Smooth muscle cell (in vitro differentiated cells): ENCODE data around the gene GNPDA1. TPM values are rescaled to one million over a fixed set of nuclear protein-coding genes. Genes with fewer than 3 reads are reported as not detected.
A peak's percentile ranks its signal among the peaks of the same experiment; 100 is the strongest.

Experiments used
- DNase-seq: peaks from one replicate; lab custom pipeline; 2025; ENCODE audit not compliant: unreplicated experiment; lab: John Stamatoyannopoulos, UW
- H2AFZ ChIP-seq: fragments of 200-600 bp; sonication (generic); 2 replicates; pipeline ENCODE4 v1.6.0; 2016; ENCODE audit warnings: antibody characterized with exemption, low read depth, mild to moderate bottlenecking
- H3F3A ChIP-seq: fragments of 200-600 bp; sonication (generic); 2 replicates; pipeline ENCODE4 v1.6.0; 2017; ENCODE audit warnings: antibody characterized with exemption, low read depth
- H3K27ac ChIP-seq: fragments of 200-600 bp; sonication (generic); 2 replicates; pipeline ENCODE4 v1.5.1; 2016; ENCODE audit warnings: low read depth, mild to moderate bottlenecking
- H3K27me3 ChIP-seq: fragments of 200-600 bp; sonication (generic); 2 replicates; pipeline ENCODE4 v1.6.1; 2016; ENCODE audit warnings: low read depth, mild to moderate bottlenecking
- H3K36me3 ChIP-seq: fragments of 200-600 bp; sonication (generic); 2 replicates; pipeline ENCODE4 v1.5.1; 2016; ENCODE audit warnings: low read depth
- H3K4me1 ChIP-seq: fragments of 200-600 bp; sonication (generic); 2 replicates; pipeline ENCODE4 v1.5.1; 2016; ENCODE audit warnings: low read depth
- H3K4me2 ChIP-seq: fragments of 200-600 bp; sonication (generic); 2 replicates; pipeline ENCODE4 v1.6.0; 2016; ENCODE audit warnings: mild to moderate bottlenecking
- H3K4me3 ChIP-seq: fragments of 200-600 bp; sonication (generic); 2 replicates; pipeline ENCODE4 v1.5.1; 2016; ENCODE audit warnings: mild to moderate bottlenecking
- H3K79me2 ChIP-seq: fragments of 200-600 bp; sonication (generic); 2 replicates; pipeline ENCODE4 v1.6.0; 2016; ENCODE audit warnings: low read depth, mild to moderate bottlenecking
- H3K9ac ChIP-seq: fragments of 200-600 bp; sonication (generic); 2 replicates; pipeline ENCODE4 v1.6.0; 2016; ENCODE audit warnings: low read depth
- H3K9me3 ChIP-seq: fragments of 200-600 bp; sonication (generic); replicated peaks from 2 replicates; pipeline ENCODE4 v1.5.1; 2016; ENCODE audit warnings: low read depth
- H4K20me1 ChIP-seq: fragments of 200-600 bp; sonication (generic); 2 replicates; pipeline ENCODE4 v1.6.0; 2016; ENCODE audit warnings: low read depth
- CTCF ChIP-seq: fragments of 200-600 bp; sonication (generic); IDR thresholded peaks from 2 replicates; pipeline ENCODE4 v1.5.1; 2017; ENCODE audit warnings: borderline replicate concordance, mild to moderate bottlenecking, antibody characterized with exemption; ENCODE audit not compliant: insufficient read depth, poor library complexity, severe bottlenecking
- WGBS: methylation state at CpG from one replicate; pipeline ENCODE4 v1.1.7; 2016; ENCODE audit warnings: low lambda C conversion rate; 5-methylcytosine and 5-hydroxymethylcytosine counted together
- polyA plus RNA-seq: library from polyadenylated mRNA; unstranded; fragments of >200 nt; fragmentation: Nextera tagmentation; extraction: Ambion mirVana; gene quantifications from 2 replicates; pipeline ENCODE4 v1.2.1, GENCODE V29; 2016
- total RNA-seq: library from RNA; depleted of rRNA; stranded (reverse); fragments of >200 nt; gene quantifications from 2 replicates; pipeline ENCODE4 v1.2.3, GENCODE V29; 2014

Gene GNPDA1
- total and polyA plus RNA-seq, 2 experiments from 2014 or later = 29.6 to 30.3 TPM

- peak overlapping the region; percentile 40 for H2AFZ ChIP-seq
Measured at GRCh38 chr5:141969783-141970771, 42.8 kb downstream of the GNPDA1 start.

GRCh38 chr5:141968914-141969608 is 43.8 kb downstream of the GNPDA1 start, which contains the start of gene RNF14:
RNF14 (plus strand) TSS chr5:141969105; CDS start chr5:141973589, 4,484 bp downstream.
- peaks cover 4% of the 10 kb centered on the region for H3F3A ChIP-seq
- H2AFZ ChIP-seq = peak within 1 kb of the TSS; percentile 91
- H3K9ac ChIP-seq = peak within 1 kb of the TSS; percentile 92
- H3K4me2 ChIP-seq = peak within 1 kb of the TSS; percentile 97
- H3K27me3 ChIP-seq = no peaks in the 10 kb centered on the region
- H3K79me2 ChIP-seq = peaks cover 38% of the 10 kb centered on the region
- under 1% methylated on average over 62 of the region's 63 CpGs for WGBS
- peak; percentile 98 for TF ChIP-seq CTCF
- H3K4me1 ChIP-seq = peaks cover 14% of the 10 kb centered on the region
- H3K36me3 ChIP-seq = no peaks in the 10 kb centered on the region
- H3K27ac ChIP-seq = peak within 1 kb of the TSS; percentile 84
- peak; percentile 73 for DNase-seq
- peaks cover 33% of the 10 kb centered on the region for H4K20me1 ChIP-seq
- peak within 1 kb of the TSS; percentile 81 for H3K4me3 ChIP-seq
- no peaks in the 10 kb centered on the region for H3K9me3 ChIP-seq

More at GRCh38 chr5:141969783-141970771, 42.8 kb downstream of the GNPDA1 start:
- Histone ChIP-seq H3K9ac (peak overlapping the region; percentile 92), H3K27ac (peak overlapping the region; percentile 84), H3F3A (peaks cover 4% of the 10 kb centered on the region), H3K4me1 (peaks cover 14% of the 10 kb centered on the region), H3K4me3 (peak overlapping the region; percentile 81), H3K36me3 (peaks cover 6% of the 10 kb centered on the region), H3K9me3 (no peaks in the 10 kb centered on the region), H3K79me2 (peaks cover 43% of the 10 kb centered on the region), H3K4me2 (peak overlapping the region; percentile 97), H4K20me1 (peaks cover 43% of the 10 kb centered on the region), H3K27me3 (no peaks in the 10 kb centered on the region)
- 88% methylated on average over 2 of the region's 2 CpGs for WGBS
- no peak for DNase-seq
- no peak for TF ChIP-seq CTCF

GRCh38 chr5:141966963-141967333 is 45.9 kb downstream of the GNPDA1 start:
- WGBS = 94% methylated on average over 2 of the region's 2 CpGs
- no peak overlapping the region for H3K27ac ChIP-seq

More at GRCh38 chr5:141966963-141967333, 45.9 kb downstream of the GNPDA1 start:
- H3K9me3 ChIP-seq = no peaks in the 10 kb centered on the region
- H3K4me1 ChIP-seq = peaks cover 14% of the 10 kb centered on the region
- no peak overlapping the region for H3K9ac ChIP-seq
- H3K27me3 ChIP-seq = no peaks in the 10 kb centered on the region
- no peak for TF ChIP-seq CTCF
- H4K20me1 ChIP-seq = peaks cover 12% of the 10 kb centered on the region
- peaks cover 27% of the 10 kb centered on the region for H3K79me2 ChIP-seq
- DNase-seq = no peak
- H3F3A ChIP-seq = peaks cover 4% of the 10 kb centered on the region
- no peak overlapping the region for H2AFZ ChIP-seq
- no peak overlapping the region for H3K4me3 ChIP-seq
- H3K4me2 ChIP-seq = no peak overlapping the region
- H3K36me3 ChIP-seq = no peaks in the 10 kb centered on the region
